ENCODE results near the gene RACK1. TPM values are rescaled to one million over a fixed set of nuclear protein-coding genes. Genes with fewer than 3 reads are reported as not detected.

The RACK1 gene
- total and polyA plus RNA-seq, 2 donors from 2014 or later: 1,240 to 1,699 TPM

GRCh38 chr5:181258576-181258975 is 14.9 kb upstream of the RACK1 start:
- Histone ChIP-seq H3K9ac (ENCODE audit: low read length in 3 of 3) (peak overlapping the region in 2 of 3 donors; percentile 44 to 92), H3K27me3 (ENCODE audit: control insufficient read depth, insufficient read depth, low read length) (no peaks in the 10 kb centered on the region), H3K4me1 (ENCODE audit: control insufficient read depth in 2 of 3, insufficient read depth in 2 of 3, low read depth in 1 of 3, low read length in 3 of 3) (peaks cover 3 to 33% (median 28%) of the 10 kb centered on the region in 3 donors), H3K27ac (ENCODE audit: low read depth in 2 of 2, low read length in 2 of 2) (no peak overlapping the region), H3K36me3 (ENCODE audit: control insufficient read depth in 2 of 3, insufficient read depth in 3 of 3, low read length in 3 of 3) (peaks cover 2 to 4% (median 3%) of the 10 kb centered on the region in 3 donors), H3K4me3 (ENCODE audit: low read length in 3 of 3) (peak overlapping the region in 2 of 3 donors; percentile 96 to 97), H3K9me3 (ENCODE audit: control insufficient read depth in 2 of 3, insufficient read depth in 1 of 3, low read length in 3 of 3) (no peaks in the 10 kb centered on the region)
- no peak for TF ChIP-seq CTCF (IDR thresholded peaks at IDR 0.05; ENCODE audit: borderline replicate concordance, extremely low read depth, insufficient read depth)
- intact Hi-C loops (cut with DNase I): no loop called here
- peak in 1 of 5 donors; percentile 0 for DNase-seq
- FAIRE-seq: no peak

- DNase-seq: no peak
- TF ChIP-seq CTCF (IDR thresholded peaks at IDR 0.05; ENCODE audit: borderline replicate concordance, extremely low read depth, insufficient read depth): no peak
- no peaks in the 10 kb centered on the region for H3K27me3 ChIP-seq (ENCODE audit: control insufficient read depth, insufficient read depth, low read length)
- FAIRE-seq: no peak
- intact Hi-C loops (cut with DNase I): no loop called here
- H3K9ac ChIP-seq (ENCODE audit: low read length in 3 of 3): no peak overlapping the region
- H3K4me1 ChIP-seq (ENCODE audit: control insufficient read depth in 2 of 3, insufficient read depth in 2 of 3, low read depth in 1 of 3, low read length in 3 of 3): peaks cover 3 to 38% (median 28%) of the 10 kb centered on the region in 3 donors
- H3K9me3 ChIP-seq (ENCODE audit: control insufficient read depth in 2 of 3, insufficient read depth in 1 of 3, low read length in 3 of 3): no peaks in the 10 kb centered on the region
- no peak overlapping the region for H3K4me3 ChIP-seq (ENCODE audit: low read length in 3 of 3)
- peaks cover 2 to 6% (median 6%) of the 10 kb centered on the region in 3 donors for H3K36me3 ChIP-seq (ENCODE audit: control insufficient read depth in 2 of 3, insufficient read depth in 3 of 3, low read length in 3 of 3)
- no peak overlapping the region for H3K27ac ChIP-seq (ENCODE audit: low read depth in 2 of 2, low read length in 2 of 2)
These were observed 12.3 kb upstream of the RACK1 start for GRCh38 chr5:181255836-181256578.

- Histone ChIP-seq H3K9ac (ENCODE audit: low read length in 3 of 3) (no peak overlapping the region), H3K27ac (ENCODE audit: low read depth in 2 of 2, low read length in 2 of 2) (no peak overlapping the region), H3K36me3 (ENCODE audit: control insufficient read depth in 2 of 3, insufficient read depth in 3 of 3, low read length in 3 of 3) (peaks cover 2 to 6% (median 6%) of the 10 kb centered on the region in 3 donors), H3K9me3 (ENCODE audit: control insufficient read depth in 2 of 3, insufficient read depth in 1 of 3, low read length in 3 of 3) (no peaks in the 10 kb centered on the region), H3K4me1 (ENCODE audit: control insufficient read depth in 2 of 3, insufficient read depth in 2 of 3, low read depth in 1 of 3, low read length in 3 of 3) (peaks cover 3 to 40% (median 28%) of the 10 kb centered on the region in 3 donors), H3K27me3 (ENCODE audit: control insufficient read depth, insufficient read depth, low read length) (no peaks in the 10 kb centered on the region), H3K4me3 (ENCODE audit: low read length in 3 of 3) (no peak overlapping the region)
- no peak for DNase-seq
- intact Hi-C loops (cut with DNase I): no loop called here
- no peak for TF ChIP-seq CTCF (IDR thresholded peaks at IDR 0.05; ENCODE audit: borderline replicate concordance, extremely low read depth, insufficient read depth)
- FAIRE-seq: no peak
These were observed 11.6 kb upstream of the RACK1 start for GRCh38 chr5:181255276-181255675.
